Esophagus squamous epithelium (tissue), 5 donors: Measurements from ENCODE around the gene RANBP3. TPM values are rescaled to one million over a fixed set of nuclear protein-coding genes. Genes with fewer than 3 reads are reported as not detected.

Source experiments
- DNase-seq: peaks from one replicate; lab custom pipeline; 2025; lab: John Stamatoyannopoulos, UW
- H3K27ac ChIP-seq, 4 donors: fragments of 200-600 bp; sonication (generic); one replicate each; pipeline ENCODE4 v1.5.1; 2016 to 2019; ENCODE audit warnings: mild to moderate bottlenecking in 1 of 4
- H3K27me3 ChIP-seq, 4 donors: fragments of 200-600 bp; sonication (generic); 1 replicate in 3 of 4; 2 replicates in 1 of 4; pipeline versions ENCODE4 v1.5.1 to v1.6.0; 2017 to 2021; ENCODE audit warnings: antibody characterized with exemption in 1 of 4
- H3K36me3 ChIP-seq, 3 donors: fragments of 200-600 bp; sonication (generic); one replicate each; pipeline ENCODE4 v1.5.1; 2016 to 2019
- H3K4me1 ChIP-seq, 3 donors: fragments of 200-600 bp; sonication (generic); one replicate each; pipeline ENCODE4 v1.5.1; 2017 to 2019
- H3K4me3 ChIP-seq, 4 donors: fragments of 200-600 bp; sonication (generic); 1 replicate in 3 of 4; 2 replicates in 1 of 4; pipeline ENCODE4 v1.5.1; 2016 to 2019; ENCODE audit warnings: mild to moderate bottlenecking in 2 of 4, moderate library complexity in 1 of 4
- H3K9me3 ChIP-seq, 3 donors: fragments of 200-600 bp; sonication (generic); one replicate each; pipeline ENCODE4 v1.5.1; 2016 to 2019
- POLR2A ChIP-seq, 4 donors: fragments of 450-650 bp; IDR thresholded peaks; one replicate each; pipeline ENCODE4 v1.6.1; 2017; ENCODE audit warnings: antibody characterized with exemption in 4 of 4, mild to moderate bottlenecking in 4 of 4, moderate library complexity in 3 of 4
- WGBS, 2 donors: methylation state at CpG; one replicate each; pipeline ENCODE4 v1.1.5; 2018; 5-methylcytosine and 5-hydroxymethylcytosine counted together
- intact Hi-C: fragments of 100-400 bp; cut with DNase I; formaldehyde crosslinking; loops from one replicate; pipeline ENCODE4 v1.15.0; 2022
- total RNA-seq, 4 donors: library from RNA; depleted of rRNA; stranded (reverse); fragments of >200 nt; gene quantifications; one replicate each; pipeline ENCODE4 v1.1.0, GENCODE V29; 2016
- TF ChIP-seq, protein P1 (sequence below), 6 experiments: fragments of 450-650 bp in 4 of 6; fragments of 200-600 bp in 2 of 6; sonication (generic) in 2 of 6; IDR thresholded peaks; one replicate each; pipeline ENCODE4 v1.5.1; 2016 to 2019; ENCODE audit warnings: antibody characterized with exemption in 6 of 6, mild to moderate bottlenecking in 4 of 6, moderate library complexity in 4 of 6
- donor health status: DM: yes; HTN: yes; CAD: no.

RANBP3 gene
- total RNA-seq, 4 donors from 2014 or later: 38.0 to 77.8 (median 39.6) TPM

DNA sequence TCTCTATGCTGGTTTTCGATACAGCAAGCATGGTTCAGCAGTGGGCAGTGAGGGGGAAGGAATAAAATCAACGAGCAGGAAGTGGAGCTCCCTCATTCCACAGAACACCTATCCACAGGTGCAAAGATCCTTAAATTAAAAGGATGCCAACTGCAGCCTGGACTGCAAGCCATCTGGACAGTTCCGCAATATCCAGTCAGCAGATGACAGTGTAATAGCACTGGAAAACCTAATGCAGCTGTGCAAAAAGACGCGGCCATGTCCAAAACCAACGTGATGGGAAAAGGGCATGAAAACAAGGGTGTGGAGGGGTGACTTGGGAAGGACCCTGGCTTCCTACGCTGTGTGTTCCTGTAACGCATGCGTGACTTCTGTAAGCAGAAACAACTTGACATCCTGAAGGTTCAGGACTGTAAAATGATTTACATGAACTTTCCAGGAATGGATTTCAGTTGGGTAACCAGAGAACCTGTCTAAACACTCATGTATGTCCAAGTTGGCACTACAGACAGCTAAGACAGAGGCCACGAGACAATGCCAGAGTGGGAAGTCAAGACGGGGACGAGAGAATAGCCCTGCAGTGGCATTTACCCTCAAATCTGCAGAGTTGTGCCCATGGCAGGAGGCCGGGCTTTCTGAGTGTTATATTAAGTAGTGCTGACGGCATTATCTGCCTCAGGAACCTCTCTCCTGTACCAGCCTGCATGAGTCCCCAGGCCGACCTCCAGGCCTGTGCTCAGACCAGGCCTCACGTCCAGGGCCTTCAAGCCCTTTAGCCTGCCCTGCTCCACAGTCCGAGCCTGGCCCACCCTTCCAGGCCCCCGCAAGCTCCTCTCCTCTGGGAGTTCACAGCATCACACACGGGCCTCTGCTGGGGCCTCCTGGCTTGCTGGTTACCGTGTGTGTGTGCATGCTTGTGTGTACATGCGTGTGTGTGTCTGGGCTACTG is 37.4 kb downstream of the RANBP3 start:
- intact Hi-C loops: no loop called here
- 87 to 95% methylated on average over 14 to 20 of the region's 21 CpGs for WGBS, 2 donors
- no peak for TF ChIP-seq POLR2A (IDR thresholded peaks at IDR 0.05)
- TF ChIP-seq, protein P1, sequence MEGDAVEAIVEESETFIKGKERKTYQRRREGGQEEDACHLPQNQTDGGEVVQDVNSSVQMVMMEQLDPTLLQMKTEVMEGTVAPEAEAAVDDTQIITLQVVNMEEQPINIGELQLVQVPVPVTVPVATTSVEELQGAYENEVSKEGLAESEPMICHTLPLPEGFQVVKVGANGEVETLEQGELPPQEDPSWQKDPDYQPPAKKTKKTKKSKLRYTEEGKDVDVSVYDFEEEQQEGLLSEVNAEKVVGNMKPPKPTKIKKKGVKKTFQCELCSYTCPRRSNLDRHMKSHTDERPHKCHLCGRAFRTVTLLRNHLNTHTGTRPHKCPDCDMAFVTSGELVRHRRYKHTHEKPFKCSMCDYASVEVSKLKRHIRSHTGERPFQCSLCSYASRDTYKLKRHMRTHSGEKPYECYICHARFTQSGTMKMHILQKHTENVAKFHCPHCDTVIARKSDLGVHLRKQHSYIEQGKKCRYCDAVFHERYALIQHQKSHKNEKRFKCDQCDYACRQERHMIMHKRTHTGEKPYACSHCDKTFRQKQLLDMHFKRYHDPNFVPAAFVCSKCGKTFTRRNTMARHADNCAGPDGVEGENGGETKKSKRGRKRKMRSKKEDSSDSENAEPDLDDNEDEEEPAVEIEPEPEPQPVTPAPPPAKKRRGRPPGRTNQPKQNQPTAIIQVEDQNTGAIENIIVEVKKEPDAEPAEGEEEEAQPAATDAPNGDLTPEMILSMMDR (IDR thresholded peaks at IDR 0.05): no peak
- Histone ChIP-seq H3K27me3 (no peaks in the 10 kb centered on the region), H3K4me3 (no peak overlapping the region), H3K36me3 (peaks cover 10 to 70% (median 11%) of the 10 kb centered on the region in 3 donors), H3K4me1 (peaks cover 0 to 37% (median 24%) of the 10 kb centered on the region in 3 donors), H3K27ac (no peak overlapping the region), H3K9me3 (no peaks in the 10 kb centered on the region)
- DNase-seq: no peak

DNA sequence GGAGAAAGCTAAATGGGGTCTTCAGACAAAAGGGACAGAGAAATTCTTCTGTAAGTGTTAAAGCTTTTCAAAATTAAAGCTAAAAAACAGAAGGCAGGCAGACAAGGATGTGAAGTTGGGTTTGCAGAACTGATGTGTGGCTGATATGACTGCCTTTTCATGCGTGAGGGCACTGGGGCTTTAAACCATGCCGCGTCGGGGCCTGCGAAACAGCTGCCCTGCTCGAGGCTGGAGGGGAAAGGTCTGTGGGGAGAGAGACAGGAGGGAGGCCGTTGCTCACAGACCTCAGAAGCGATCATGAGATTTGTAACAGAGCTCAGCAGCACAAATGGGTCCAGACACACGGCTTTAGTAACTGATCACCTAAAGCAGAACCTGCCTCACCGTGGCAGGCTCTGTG is 40.4 kb downstream of the RANBP3 start:
- Histone ChIP-seq H3K9me3 (no peaks in the 10 kb centered on the region), H3K36me3 (peaks cover 17 to 93% (median 17%) of the 10 kb centered on the region in 3 donors), H3K4me1 (peaks cover 0 to 41% (median 25%) of the 10 kb centered on the region in 3 donors), H3K27me3 (no peaks in the 10 kb centered on the region), H3K27ac (no peak overlapping the region), H3K4me3 (no peak overlapping the region)
- no peak for DNase-seq
- TF ChIP-seq POLR2A (IDR thresholded peaks at IDR 0.05): no peak
- TF ChIP-seq, protein P1 (IDR thresholded peaks at IDR 0.05): no peak
- 84 to 87% methylated on average over 10 of the region's 10 CpGs for WGBS, 2 donors
- intact Hi-C loops: no loop called here

GRCh38 chr19:5936292-5936592 is 41.7 kb downstream of the RANBP3 start:
- intact Hi-C loops: no loop called here
- no peaks in the 10 kb centered on the region for H3K27me3 ChIP-seq
- 89 to 96% methylated on average over 3 to 6 of the region's 9 CpGs for WGBS, 2 donors
- H3K4me3 ChIP-seq: no peak overlapping the region
- H3K4me1 ChIP-seq: peaks cover 0 to 33% (median 19%) of the 10 kb centered on the region in 3 donors
- no peaks in the 10 kb centered on the region for H3K9me3 ChIP-seq
- H3K36me3 ChIP-seq: peaks cover 17 to 97% (median 28%) of the 10 kb centered on the region in 3 donors
- peak overlapping the region in 2 of 4 donors; percentile 68 to 85 for H3K27ac ChIP-seq
- no peak for DNase-seq
- TF ChIP-seq POLR2A (IDR thresholded peaks at IDR 0.05): no peak
- TF ChIP-seq, protein P1 (IDR thresholded peaks at IDR 0.05): no peak

DNA sequence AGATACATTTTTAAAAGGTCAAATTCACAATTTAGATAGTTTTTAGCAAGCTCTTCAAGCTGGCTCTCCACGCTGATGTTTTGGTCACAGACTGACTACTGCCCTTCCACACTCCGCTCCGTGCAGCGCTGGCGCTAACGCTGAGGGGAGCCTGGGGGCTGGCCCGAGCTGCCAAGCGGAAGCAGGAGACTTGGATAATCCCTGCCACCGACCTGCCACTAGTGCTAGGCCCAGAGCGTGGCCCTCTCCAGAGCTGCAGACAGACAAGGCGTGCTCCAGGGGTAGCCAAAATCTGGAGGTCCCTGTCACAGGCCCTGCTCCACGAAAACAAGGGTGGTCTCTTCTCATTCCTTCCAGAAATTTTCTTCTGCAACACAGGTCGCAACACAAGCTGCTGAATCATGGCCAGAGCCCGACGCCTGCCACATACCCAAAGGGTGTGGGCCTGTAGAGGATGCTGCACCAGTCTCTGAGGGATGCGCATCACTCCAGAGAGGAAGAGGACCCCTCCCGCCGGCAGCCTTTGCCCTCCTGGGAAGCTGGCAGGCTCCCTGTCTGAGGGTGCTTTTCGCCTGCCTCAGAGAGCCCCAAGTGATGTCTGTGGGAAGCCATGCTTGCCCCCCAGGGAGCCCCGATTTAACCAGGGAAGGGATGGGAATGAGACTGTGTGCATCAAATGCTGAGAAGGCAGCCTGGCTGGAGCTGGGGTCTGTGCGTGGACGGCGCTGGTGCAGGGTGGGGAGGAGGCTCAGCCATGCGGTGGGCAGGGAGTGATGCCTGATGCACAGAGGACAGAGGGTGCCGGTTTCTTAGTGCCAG is 42.3 kb downstream of the RANBP3 start:
- peaks cover 14 to 97% (median 28%) of the 10 kb centered on the region in 3 donors for H3K36me3 ChIP-seq
- no peak overlapping the region for H3K4me3 ChIP-seq
- no peak for DNase-seq
- intact Hi-C loops: no loop called here
- peak overlapping the region in 3 of 4 donors; percentile 38 to 85 (median 68) for H3K27ac ChIP-seq
- H3K4me1 ChIP-seq: peaks cover 0 to 33% (median 19%) of the 10 kb centered on the region in 3 donors
- no peaks in the 10 kb centered on the region for H3K27me3 ChIP-seq
- H3K9me3 ChIP-seq: no peaks in the 10 kb centered on the region
- no peak for TF ChIP-seq POLR2A (IDR thresholded peaks at IDR 0.05)
- TF ChIP-seq, protein P1 (IDR thresholded peaks at IDR 0.05): no peak
- 59 to 83% methylated on average over 9 to 16 of the region's 25 CpGs for WGBS, 2 donors
